ENCODE data around the gene KL.

The KL gene

DNA sequence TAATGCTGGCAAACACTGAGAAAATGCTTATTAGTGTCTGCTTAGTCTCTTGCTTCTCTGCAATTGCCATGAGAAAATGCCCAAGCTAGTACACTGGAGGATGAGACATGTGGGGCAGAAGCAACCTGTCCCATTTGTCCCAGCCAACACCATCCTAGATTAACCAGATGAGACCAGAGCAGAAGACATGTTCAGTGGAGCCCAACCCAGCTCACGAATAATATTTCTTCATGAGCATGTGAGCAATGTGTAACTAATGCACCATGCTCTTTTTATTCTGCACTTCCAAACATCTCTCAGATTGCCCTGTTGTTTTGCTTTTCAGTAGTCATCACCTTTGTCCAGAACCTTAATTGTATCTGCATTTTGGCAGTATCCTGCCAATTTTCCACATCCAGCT is 21.4 kb downstream of the KL start:
- no peak for DNase-seq (ENCODE audit: low spot score)

DNA sequence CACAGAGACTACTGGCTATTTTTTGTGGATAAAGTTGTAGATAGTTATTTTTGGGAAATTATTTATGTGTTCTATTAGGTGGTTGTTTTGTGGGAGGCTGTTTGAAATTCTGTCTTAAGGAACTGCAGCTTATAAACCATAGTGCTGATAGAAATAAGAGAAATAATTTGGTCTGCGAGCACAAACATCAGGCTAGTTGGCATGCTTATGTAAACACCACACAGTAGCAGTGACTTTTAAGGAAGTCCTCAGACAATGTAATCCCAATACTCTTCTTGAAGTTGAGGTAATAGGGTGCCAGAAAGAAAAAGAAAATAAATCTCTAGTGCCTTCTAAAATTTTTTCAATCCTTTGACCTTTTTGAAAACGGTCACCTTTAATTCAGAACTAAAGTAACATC is 23.9 kb downstream of the KL start:
- no peak for DNase-seq (ENCODE audit: low spot score)

DNA sequence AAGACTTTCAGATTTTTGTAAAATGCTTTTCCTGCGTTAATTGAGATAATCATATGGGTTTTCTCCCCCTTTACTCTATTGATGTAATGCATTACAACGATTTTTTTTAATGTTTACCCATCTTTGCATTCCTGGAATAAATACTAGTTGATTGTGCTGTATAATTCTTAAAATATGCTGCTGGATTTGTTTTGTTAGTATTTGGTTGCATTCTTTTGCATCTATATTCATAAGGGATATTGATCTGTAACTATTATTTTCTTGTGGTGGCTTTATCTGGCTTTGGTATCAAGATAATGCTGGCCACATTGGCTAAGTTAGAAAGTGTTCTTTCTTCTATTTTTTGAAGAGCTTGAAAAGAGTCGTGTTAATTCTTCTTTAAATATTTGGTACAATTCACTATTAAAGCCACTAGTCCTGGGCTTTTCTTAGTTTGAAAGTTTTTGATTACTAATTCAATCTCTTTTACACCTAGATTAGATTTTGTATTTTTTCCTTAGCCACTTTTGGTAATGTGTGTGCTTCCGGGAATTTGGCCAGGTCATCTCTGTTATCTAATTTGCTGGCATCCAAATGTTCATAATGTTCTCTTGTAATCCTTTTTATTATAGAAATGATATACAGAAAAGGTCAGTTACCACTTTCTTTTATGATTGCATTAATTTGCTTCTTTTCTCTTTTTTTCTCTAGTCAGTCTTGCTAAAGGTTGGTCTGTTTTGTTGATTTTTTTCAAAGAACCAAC is 29.8 kb downstream of the KL start:
- no peak for DNase-seq (ENCODE audit: low spot score)

DNA sequence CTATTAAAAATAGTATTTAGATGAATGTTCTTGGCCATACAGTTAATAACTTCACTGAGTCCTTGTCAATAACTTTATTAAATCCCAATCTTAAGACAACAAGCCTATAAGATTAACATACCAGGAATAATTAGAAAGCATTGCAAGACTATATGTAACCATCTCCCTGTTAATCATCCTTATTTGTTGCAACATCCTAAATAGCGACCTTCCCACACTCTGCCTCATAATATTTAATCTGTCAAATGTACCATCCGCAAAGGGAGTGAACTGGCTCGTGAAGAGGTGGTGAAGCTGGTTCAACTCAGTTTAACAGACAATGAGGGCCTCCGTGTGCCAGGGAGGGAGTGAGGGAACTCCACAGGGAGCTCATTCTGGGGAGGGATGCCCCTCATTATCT is 33.9 kb downstream of the KL start:
- peak; percentile 5 for DNase-seq (ENCODE audit: low spot score)

DNA sequence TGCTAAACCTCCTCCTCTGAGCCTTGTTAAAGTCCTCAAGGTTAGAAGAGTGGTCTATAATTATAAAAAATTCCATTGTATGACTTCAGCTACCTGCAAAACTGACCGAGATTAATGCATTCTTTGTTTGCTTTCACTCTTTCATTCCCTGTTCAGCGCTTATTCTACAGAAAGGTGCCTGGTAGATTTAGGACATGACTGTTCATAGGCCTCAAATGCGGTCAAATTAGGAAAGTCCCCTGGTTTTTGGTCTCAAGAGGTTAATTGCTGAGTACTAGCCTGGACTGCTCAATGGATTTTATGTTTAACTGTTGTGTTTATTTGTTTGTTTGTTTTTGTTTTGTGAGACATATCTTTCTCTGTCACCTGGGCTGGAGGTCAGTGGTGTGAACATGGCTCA is 35.4 kb downstream of the KL start:
- DNase-seq (ENCODE audit: low spot score), result no peak

DNA sequence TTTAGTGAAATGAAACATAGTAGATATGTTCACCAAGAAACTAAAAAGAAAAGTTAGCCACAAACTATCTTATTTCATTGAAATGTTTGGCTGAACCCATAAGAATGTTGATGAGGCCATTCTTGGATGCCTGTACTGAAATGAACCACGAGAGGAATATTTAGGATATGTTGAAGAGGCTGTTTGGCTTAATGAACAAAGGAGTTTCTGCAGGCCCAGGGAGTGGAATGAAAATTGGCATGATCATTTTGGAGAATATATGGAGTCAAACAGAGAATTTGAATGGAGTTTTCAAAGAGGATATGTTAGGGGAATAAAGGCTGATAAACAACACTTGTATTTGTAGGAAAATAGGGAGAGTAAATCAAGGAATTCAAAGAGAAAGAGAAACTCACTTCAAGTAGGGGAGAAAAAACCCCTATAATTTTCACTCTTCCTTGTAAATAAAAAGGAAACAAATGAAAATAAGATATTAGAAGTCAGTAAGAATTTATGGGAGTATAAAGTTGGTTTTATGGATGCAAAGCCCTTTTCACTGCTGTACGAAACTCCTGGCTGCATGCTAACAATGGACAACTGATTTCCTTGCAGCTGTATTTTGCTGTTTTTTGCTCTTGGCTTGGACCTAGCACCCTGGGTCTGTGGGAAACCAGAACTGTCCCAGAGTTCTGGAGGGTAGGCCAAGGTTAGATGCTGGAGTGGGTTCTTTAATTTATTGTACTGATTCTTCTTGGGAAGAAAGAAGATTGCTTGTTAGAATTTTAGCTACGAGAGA is 36.5 kb downstream of the KL start:
- no peak for DNase-seq (ENCODE audit: low spot score)

DNA sequence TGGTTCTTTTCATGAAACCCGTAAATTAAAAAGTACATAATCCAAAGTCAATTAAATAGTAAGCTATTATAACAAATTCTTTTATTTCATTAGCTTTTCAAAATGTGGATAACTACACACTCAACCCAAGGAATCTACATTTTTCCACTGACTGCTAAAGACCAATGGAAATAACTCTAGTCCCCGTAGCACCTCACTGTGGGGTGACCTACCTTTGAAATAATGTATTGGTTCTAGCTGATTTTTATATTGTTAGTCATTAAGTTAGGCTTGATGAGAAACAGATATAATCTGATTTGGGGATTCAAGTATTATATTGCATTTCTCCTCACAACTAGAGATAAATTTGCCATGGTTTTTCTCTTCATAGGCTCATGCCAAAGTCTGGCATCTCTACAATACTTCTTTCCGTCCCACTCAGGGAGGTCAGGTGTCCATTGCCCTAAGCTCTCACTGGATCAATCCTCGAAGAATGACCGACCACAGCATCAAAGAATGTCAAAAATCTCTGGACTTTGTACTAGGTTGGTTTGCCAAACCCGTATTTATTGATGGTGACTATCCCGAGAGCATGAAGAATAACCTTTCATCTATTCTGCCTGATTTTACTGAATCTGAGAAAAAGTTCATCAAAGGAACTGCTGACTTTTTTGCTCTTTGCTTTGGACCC is 37.3 kb downstream of the KL start:
- peak; percentile 56 for DNase-seq (ENCODE audit: low spot score)

DNA sequence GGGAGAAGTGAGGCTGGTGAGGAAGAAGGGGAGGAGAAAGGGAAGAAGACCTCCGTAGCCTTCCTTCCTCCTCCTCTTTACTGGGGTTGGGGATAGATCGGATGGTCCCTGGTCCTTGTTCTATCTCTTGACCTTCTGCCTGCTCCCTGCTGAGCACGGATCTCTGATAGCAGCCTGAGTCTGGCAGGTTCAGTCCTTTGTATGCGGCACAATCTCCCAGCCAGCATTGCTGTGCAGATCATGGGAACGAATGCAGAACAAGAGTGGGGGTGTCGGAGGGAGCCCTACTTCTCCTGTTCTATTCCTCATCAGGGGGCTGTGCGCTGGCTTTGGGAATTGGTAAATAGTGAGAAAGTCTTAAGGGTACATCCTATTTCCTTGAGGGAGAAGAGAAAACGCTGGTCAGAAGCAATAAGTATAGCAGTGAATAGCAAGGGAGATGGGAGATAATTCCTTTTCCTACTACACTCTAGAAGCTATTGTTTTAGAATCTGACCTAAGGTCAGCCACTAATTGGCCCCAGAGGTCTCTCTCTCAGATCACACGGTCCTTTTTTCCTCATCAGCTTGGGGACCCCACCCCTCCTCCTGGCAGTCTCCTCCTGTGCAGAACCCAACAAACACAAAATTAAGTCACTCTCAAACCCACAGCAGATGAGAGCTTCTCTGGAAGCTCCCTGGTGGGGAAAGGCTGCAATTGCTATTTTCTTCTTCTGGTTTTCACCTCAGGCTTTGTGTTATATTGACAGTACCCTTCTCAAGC is 41.0 kb downstream of the KL start:
- peak; percentile 10 for DNase-seq (ENCODE audit: low spot score)

DNA sequence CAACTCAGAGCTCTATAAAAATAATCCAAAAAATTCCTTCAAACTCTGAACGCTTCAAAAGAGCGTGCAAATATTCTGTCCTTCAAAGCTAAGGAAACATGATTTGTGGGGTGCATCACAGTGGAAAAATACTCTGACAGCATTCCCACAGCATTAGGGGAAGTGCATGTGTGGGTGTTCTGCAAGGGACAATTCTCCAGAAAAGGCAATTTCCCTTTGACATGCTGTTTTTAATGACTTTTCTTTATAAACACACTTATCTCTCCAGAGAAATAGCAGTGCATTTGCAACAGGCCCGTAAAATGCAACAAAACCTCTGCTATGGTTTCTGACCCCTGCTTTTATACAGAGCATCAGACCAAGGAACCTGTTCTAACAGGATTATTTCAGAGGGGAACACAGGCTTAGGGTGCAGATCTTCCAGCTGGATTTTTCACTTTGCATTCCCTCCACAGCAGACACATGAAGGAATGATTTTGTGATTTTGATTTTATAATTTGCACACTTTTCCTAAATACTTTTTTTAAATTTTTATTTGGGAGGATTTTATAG is 42.6 kb downstream of the KL start:
- no peak for DNase-seq (ENCODE audit: low spot score)

DNA sequence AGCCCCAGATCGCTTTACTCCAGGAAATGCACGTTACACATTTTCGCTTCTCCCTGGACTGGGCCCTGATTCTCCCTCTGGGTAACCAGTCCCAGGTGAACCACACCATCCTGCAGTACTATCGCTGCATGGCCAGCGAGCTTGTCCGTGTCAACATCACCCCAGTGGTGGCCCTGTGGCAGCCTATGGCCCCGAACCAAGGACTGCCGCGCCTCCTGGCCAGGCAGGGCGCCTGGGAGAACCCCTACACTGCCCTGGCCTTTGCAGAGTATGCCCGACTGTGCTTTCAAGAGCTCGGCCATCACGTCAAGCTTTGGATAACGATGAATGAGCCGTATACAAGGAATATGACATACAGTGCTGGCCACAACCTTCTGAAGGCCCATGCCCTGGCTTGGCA is 44.6 kb downstream of the KL start:
- no peak for DNase-seq (ENCODE audit: low spot score)

DNA sequence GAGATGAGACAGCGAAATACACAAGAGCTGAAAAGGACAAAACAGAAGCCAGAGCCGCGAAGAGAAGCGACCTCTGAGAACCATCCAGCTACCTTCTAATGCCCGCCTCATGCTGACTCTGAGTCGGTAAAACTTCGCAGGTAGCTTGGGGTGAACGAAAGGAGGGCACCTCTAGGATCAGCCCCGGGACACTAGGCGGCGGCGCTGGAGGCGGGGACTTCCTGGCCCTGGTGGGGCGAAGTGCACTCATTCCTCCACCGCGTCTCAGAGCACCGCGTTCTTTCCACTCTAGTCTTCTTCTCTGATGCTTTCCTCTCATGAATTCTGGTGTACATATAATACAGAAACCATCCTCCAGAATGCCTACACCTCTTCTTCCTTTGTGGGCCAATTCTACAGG is 50.1 kb downstream of the KL start:
- no peak for DNase-seq (ENCODE audit: low spot score)

DNA sequence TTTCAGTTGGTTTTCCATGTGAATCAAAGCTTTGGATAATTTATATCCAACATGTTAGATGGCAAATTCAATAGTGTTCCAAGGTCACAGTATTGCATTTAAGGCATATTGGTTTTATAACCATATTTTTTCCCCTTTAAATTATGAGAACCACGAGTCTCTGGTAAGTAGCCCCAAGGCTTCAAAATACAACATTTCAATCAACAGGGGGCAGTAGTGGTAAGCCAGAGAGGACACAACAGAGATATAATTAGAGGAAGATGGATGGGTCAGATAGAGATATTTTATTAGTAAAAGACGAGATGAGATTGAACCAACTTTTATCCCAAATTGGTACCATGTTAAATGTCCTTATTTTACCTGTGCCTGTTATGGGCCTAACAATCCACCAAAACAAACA is 53.1 kb downstream of the KL start:
- DNase-seq (ENCODE audit: low spot score), result peak; percentile 15

DNA sequence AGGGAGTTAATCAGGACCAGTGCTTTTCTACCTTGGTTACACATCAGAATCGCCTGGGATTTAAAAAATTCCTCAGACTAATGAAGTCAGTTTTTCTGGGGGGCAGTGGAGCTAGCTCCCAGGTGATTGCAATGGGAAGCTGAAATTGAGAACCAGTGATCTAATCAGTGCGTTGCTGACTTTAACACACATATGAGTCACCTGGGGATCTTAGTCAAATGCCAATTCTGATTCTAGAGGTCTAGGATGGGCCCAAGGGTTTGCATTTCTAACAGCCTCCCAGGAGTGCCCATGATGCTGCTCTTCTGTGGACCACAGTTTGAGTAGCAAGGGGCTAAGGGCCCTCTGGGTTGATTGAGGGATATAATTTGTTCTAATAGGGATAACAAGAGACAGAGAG is 54.5 kb downstream of the KL start:
- DNase-seq (ENCODE audit: low spot score), result peak; percentile 44

DNA sequence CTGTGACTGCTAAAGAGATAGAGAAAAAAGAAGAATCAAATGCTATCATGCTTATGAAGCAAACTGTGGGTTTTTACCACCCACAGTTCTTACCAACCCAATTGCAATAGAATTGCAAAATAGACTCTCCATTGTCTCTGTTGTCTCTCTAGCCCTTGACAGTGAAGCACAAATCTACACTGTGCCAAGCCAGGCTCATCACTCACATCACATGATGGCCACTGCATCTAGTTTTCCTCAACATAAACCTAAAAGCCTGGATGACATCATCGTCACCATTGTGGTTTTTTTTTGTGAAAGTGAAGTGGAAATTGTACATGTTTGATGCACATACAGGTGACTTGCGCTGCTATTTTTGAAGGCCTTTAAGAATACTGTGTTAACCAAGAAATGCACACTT is 56.1 kb downstream of the KL start:
- no peak for DNase-seq (ENCODE audit: low spot score)

DNA sequence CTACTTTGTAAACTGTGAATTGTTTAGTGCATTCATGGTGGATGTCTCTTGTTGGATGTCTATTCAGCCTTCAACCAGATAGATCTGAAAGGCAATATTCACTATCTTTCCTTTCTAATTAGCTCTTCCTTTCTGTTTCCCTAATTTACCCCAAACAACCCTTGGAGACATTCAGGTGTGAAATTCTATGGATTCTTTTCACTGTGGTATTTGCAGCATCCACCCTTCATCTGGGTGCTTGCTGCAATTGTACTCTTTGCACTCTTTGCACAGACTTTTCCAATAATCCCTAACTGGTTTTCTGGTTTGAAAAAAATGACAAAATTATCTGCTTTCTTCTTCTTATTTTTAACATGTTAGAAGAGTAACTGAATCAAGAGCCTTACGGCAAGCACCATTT is 56.5 kb downstream of the KL start:
- no peak for DNase-seq (ENCODE audit: low spot score)

DNA sequence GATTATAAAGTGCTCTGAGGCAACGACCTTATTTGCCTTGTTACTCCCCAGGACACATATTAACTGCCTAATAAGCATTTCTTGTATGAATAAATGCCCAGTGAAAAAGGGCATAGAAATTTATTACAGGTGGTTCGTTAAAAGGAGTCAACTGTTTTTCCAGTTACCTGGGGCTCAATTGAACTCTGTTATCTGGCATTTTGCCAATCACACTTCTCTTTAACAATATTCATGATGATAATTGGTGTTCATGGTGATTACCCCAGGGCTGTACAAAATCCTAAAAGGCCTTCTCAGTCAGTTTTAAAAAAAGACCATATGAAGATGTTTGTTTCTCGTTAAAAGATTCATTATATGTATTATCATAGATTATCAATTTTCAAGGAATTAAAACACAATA is 57.1 kb downstream of the KL start:
- DNase-seq (ENCODE audit: low spot score), result no peak

DNA sequence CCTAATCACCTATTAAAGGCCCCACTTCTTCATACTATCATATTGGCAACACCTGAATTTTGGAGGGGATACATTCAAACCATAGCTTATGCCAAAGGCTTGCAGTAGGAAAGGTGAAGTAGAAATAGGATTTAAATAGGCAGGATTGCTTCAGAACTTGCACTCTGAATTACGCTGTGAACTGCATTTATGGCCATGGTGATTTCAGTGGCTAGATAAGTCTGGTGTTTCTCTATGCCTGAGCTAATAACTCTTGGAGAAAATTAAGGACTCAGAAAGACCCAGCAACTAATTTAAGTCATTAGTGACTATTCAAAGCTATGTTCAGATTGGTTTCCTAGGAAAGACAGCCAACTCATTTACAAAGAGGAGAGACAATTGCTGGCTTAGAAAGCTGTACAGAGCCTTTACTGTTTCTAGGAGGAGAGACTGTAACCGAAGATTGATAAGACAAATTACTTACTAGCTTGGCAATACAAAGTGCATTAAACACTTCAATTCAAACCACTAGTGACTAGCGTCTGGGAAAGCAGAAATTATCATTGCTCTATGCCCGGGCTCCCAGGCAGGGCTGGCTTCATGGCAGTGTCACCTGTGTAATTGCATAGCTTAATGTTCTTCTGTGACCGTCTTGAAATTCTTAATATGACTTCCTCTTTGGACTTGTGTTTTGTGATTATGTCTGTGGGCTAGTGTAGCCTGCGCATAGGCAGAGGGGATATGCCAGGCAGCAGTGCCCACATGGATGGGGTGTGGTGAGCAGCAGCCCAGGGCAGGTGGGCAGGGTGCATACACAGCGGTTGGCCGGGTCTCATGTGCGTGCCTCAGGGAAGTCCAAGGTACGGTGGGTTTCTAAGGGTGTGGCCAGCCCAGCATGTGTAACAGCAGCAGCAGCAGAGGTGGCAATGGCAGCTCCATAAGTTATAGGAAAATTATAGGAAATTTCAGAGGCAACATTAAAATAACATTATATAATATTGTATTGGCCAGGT is 60.1 kb downstream of the KL start:
- no peak for DNase-seq (ENCODE audit: low spot score)

DNA sequence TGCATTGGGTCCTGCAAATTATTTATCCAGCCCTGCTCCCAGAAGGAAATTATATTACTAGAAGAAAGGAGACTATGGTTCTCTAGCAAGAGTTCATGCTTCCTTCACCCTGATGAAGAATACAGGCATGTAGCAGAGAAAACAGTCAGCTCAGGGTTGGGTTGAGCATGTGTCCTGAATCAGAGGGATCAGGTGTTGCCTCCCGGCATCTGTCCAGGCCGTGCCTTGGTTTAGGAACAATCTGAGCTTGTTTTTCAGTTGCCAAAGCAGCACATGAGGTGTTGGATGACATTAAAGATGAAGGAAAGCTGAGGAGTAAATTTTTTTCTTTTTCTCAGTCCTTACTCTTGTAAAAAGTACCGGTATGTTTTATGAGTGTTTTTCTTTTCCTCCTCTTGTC is 62.0 kb downstream of the KL start:
- no peak for DNase-seq (ENCODE audit: low spot score)

DNA sequence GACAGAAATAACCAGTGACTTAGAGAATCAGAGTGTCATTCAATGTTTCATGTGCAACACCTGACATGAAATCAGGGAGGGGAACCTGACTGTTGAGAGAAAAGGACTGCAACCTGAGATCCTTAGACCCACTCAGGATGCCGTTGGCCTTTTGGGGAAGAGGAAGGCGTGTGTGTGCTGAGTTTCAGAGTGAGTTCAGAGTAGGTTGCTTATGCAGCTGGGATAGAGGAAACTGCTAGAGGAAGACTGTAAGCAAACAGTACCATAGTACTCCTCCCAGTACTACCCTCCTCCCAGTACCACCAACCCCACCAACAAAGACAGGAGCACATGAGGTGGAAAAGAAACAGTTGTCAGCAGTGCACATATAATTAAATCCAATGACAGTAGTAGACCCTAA is 63.7 kb downstream of the KL start:
- no peak for DNase-seq (ENCODE audit: low spot score)

DNA sequence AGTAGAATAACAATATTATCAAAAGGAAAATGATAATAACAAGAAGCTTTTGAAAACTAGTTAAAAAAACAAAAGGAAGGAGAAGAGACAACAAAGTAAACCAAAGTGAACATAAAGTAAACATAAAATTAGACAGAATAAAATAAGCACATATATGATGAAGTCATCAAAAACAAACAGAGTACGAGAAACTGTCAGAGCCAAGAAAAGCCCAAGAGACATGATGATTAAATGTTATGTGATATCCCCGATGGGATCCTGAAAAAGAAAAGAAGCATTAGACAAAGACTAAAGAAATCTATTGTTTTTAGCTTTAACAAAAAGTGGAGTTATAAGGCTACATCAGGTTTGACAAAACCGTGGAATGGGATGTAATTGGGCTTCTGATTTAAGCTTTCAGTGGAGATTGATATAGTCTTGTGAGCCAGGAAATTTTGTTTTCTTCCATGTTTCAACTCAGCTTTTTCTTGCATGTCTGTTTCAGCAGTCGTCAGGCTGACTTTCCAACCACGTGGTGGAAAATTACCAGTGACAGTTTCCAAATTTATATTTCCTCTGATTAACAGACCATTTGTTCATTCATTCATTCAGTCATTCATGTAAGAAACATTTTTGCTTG is 64.9 kb downstream of the KL start:
- no peak for DNase-seq (ENCODE audit: low spot score)

DNA sequence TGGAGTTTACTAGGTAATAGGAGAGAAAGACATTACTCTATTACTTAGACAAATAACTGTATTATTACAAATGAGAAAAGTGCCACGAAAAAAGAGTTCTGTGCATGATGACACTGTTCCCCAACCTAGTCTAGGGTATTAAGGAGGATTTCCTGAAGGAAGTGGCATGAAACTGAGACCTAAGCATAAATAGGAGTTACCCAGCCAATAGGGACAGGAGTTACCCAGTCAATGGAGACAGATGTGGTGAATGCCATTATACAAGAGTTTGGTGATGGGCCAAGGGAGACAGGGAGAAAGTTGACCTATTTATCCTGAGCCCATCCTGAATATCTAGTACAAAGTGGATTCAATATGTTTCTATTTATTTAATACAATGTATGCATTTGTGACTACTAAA is 65.4 kb downstream of the KL start:
- DNase-seq (ENCODE audit: low spot score), result no peak

All from kidney tubule cell (primary cell).